ENCODE results near the gene PGAP3.

Gene PGAP3

GRCh38 chr17:39697961-39698360 lies 10.1 kb upstream of the PGAP3 start:
- no peak for DNase-seq (ENCODE audit: low read depth in 2 of 3, low spot score in 1 of 3)

GRCh38 chr17:39696731-39697130 lies 8.9 kb upstream of the PGAP3 start:
- DNase-seq (ENCODE audit: low read depth in 2 of 3, low spot score in 1 of 3), result no peak

GRCh38 chr17:39695089-39695474 lies 7.2 kb upstream of the PGAP3 start:
- no peak for DNase-seq (ENCODE audit: low read depth in 2 of 3, low spot score in 1 of 3)

- no peak for DNase-seq (ENCODE audit: low read depth in 2 of 3, low spot score in 1 of 3)
These were observed 6.7 kb upstream of the PGAP3 start for GRCh38 chr17:39694593-39694992.

GRCh38 chr17:39688945-39689344 lies 1.1 kb upstream of the PGAP3 start:
- DNase-seq (ENCODE audit: low read depth in 2 of 3, low spot score in 1 of 3), result no peak

GRCh38 chr17:39688475-39688835 lies 598 bp upstream of the PGAP3 start:
- no peak for DNase-seq (ENCODE audit: low read depth in 2 of 3, low spot score in 1 of 3)

- no peak for DNase-seq (ENCODE audit: low read depth in 2 of 3, low spot score in 1 of 3)
These were observed 734 bp downstream of the PGAP3 start for GRCh38 chr17:39687101-39687545.

GRCh38 chr17:39684369-39685192 lies 3.3 kb downstream of the PGAP3 start:
- DNase-seq (ENCODE audit: low read depth in 2 of 3, low spot score in 1 of 3), result no peak

GRCh38 chr17:39683295-39683939 lies 4.4 kb downstream of the PGAP3 start:
- no peak for DNase-seq (ENCODE audit: low read depth in 2 of 3, low spot score in 1 of 3)

- DNase-seq (ENCODE audit: low read depth in 2 of 3, low spot score in 1 of 3), result no peak
These were observed 8.2 kb downstream of the PGAP3 start for GRCh38 chr17:39679521-39680192.

GRCh38 chr17:39678340-39679116 lies 9.3 kb downstream of the PGAP3 start:
- DNase-seq (ENCODE audit: low read depth in 2 of 3, low spot score in 1 of 3), result no peak

- DNase-seq (ENCODE audit: low read depth in 2 of 3, low spot score in 1 of 3), result no peak
These were observed 10.1 kb downstream of the PGAP3 start for GRCh38 chr17:39677542-39678339.

GRCh38 chr17:39677072-39677471 lies 10.8 kb downstream of the PGAP3 start:
- no peak for DNase-seq (ENCODE audit: low read depth in 2 of 3, low spot score in 1 of 3)

- DNase-seq (ENCODE audit: low read depth in 2 of 3, low spot score in 1 of 3), result no peak
These were observed 11.5 kb downstream of the PGAP3 start for GRCh38 chr17:39676198-39676819.

GRCh38 chr17:39675390-39676082 lies 12.3 kb downstream of the PGAP3 start:
- DNase-seq (ENCODE audit: low read depth in 2 of 3, low spot score in 1 of 3), result no peak

GRCh38 chr17:39674702-39675389 lies 13.0 kb downstream of the PGAP3 start:
- no peak for DNase-seq (ENCODE audit: low read depth in 2 of 3, low spot score in 1 of 3)

GRCh38 chr17:39674179-39674578 lies 13.7 kb downstream of the PGAP3 start:
- no peak for DNase-seq (ENCODE audit: low read depth in 2 of 3, low spot score in 1 of 3)

GRCh38 chr17:39673335-39674081 lies 14.3 kb downstream of the PGAP3 start:
- DNase-seq (ENCODE audit: low read depth in 2 of 3, low spot score in 1 of 3), result no peak
